ENCODE data around the gene ENTR1.

DNA sequence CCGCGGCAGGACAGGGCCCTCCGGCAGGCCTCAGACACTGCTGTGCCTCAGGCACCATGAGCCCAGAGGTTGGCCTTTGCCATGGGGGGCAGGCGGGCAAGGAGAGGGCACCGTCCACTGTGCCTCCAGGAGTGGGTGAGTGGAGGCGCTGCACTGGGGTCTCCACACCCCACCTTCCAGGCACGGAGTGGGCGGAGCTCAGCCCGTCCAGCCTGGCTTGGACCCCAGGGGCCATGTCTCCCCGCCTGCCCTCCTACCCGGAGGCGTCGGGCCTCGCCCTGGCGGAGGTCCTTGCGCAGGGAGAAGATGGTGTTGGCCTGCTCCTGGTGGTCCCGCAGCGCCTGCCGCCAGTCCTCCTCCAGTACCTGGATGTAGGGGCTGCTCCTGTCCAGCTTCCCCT is 40.4 kb downstream of the ENTR1 start:
- TF ChIP-seq, protein P1, sequence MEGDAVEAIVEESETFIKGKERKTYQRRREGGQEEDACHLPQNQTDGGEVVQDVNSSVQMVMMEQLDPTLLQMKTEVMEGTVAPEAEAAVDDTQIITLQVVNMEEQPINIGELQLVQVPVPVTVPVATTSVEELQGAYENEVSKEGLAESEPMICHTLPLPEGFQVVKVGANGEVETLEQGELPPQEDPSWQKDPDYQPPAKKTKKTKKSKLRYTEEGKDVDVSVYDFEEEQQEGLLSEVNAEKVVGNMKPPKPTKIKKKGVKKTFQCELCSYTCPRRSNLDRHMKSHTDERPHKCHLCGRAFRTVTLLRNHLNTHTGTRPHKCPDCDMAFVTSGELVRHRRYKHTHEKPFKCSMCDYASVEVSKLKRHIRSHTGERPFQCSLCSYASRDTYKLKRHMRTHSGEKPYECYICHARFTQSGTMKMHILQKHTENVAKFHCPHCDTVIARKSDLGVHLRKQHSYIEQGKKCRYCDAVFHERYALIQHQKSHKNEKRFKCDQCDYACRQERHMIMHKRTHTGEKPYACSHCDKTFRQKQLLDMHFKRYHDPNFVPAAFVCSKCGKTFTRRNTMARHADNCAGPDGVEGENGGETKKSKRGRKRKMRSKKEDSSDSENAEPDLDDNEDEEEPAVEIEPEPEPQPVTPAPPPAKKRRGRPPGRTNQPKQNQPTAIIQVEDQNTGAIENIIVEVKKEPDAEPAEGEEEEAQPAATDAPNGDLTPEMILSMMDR (IDR thresholded peaks at IDR 0.05; ENCODE audit: low read depth, low read length, poor library complexity, severe bottlenecking), result no peak
- TF ChIP-seq EZH2phosphoT487 (IDR thresholded peaks at IDR 0.05; ENCODE audit: borderline replicate concordance, low read length), result no peak

Measured in DOHH2 (cell line).